ENCODE measurements around the gene HOXC12. TPM values are rescaled to one million over a fixed set of nuclear protein-coding genes. Genes with fewer than 3 reads are reported as not detected.

Gene HOXC12
- total RNA-seq, 6 donors from 2014 or later: not detected

DNA sequence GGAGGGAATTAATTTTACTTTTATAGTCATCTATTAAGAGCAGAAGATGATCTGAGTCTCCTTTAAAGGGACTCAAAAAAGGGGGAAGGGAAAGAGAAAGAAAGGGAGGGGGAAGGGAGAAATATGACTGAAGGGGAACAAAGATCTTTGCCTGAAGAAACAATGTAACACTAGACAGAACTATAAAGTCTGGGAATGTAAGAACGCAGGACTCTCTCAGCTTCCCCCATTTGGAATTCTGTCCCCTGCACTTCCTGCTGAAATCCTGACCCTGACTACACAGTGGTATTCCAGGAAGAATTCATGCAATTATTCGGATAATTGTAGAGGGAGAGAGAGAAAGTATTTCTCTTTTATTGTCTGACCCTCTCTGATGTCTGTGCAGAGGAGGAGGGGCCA, 9.6 kb downstream of the HOXC12 start:
- no peak for ATAC-seq (ENCODE audit: low FRiP score in 2 of 2)
- 3 to 5% methylated on average over 2 of the region's 2 CpGs for WGBS, 2 donors
- H3K27me3 ChIP-seq: peaks cover 0 to 79% (median 45%) of the 10 kb centered on the region in 4 donors
- no peak for DNase-seq
- no peaks in the 10 kb centered on the region for H3K36me3 ChIP-seq
- no peaks in the 10 kb centered on the region for H3K9me3 ChIP-seq
- H3K4me1 ChIP-seq: peaks cover 0 to 29% (median 12%) of the 10 kb centered on the region in 4 donors
- no peak overlapping the region for H3K4me3 ChIP-seq
- H3K27ac ChIP-seq: no peak overlapping the region
- no peak for TF ChIP-seq POLR2A (IDR thresholded peaks at IDR 0.05)
- TF ChIP-seq CTCF (IDR thresholded peaks at IDR 0.05): no peak

DNA sequence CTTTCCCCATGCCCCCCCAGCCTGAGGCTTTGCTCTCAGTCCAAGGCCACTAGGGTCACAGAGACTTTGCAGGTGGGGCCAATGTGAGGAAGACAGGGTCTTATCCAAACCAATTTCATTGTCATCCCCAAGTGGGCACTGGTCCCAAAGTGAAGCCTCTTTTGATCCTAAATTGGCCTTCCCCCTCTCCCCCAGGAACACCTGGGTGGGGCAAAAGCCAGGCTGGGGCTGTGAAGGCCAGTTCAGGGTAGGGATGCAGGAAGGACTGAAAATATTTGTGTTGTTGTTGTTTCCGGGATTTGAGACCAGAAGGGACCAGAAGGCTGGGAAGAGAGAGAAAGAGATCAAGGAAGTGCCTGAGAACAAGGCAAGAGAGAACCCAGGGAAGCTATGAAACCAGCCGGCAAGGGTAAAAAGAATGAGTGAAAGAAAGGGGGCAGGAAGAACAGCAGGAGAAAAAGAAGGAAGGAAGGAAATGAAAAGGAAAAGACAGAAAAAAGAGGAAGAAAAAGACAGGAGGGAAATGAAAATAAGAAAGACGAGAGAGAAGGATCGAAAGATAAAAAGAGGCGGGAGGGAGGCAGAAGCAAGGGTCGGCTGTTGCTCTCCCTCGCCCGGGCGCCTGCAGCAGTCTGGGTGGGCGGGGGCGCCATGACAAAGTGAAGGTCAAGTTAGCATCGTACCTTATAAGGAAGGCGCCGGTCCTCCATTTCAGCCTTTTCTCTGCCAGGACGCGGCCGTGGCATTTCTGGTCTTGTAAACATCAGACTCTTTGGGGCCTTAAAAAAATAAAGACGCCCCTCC, 10.8 kb downstream of the HOXC12 start:
- no peak for DNase-seq
- H3K27me3 ChIP-seq: peaks cover 0 to 84% (median 45%) of the 10 kb centered on the region in 4 donors
- 4 to 5% methylated on average over 18 of the region's 18 CpGs for WGBS, 2 donors
- no peaks in the 10 kb centered on the region for H3K36me3 ChIP-seq
- H3K4me3 ChIP-seq: no peak overlapping the region
- no peaks in the 10 kb centered on the region for H3K9me3 ChIP-seq
- no peak overlapping the region for H3K27ac ChIP-seq
- peaks cover 0 to 27% (median 12%) of the 10 kb centered on the region in 4 donors for H3K4me1 ChIP-seq
- no peak for TF ChIP-seq POLR2AphosphoS5 (IDR thresholded peaks at IDR 0.05)
- ATAC-seq (ENCODE audit: low FRiP score in 2 of 2): no peak

GRCh38 chr12:53966085-53966384, 11.3 kb downstream of the HOXC12 start:
- Histone ChIP-seq H3K9me3 (no peaks in the 10 kb centered on the region), H3K27me3 (peaks cover 0 to 84% (median 45%) of the 10 kb centered on the region in 4 donors), H3K36me3 (no peaks in the 10 kb centered on the region), H3K4me3 (no peak overlapping the region), H3K27ac (no peak overlapping the region), H3K4me1 (peaks cover 0 to 21% (median 9%) of the 10 kb centered on the region in 4 donors)
- DNase-seq (no peak), ATAC-seq (ENCODE audit: low FRiP score in 2 of 2) (no peak)
- TF ChIP-seq CTCF (IDR thresholded peaks at IDR 0.05) (no peak), POLR2A (IDR thresholded peaks at IDR 0.05) (no peak), POLR2AphosphoS5 (IDR thresholded peaks at IDR 0.05) (no peak), EP300 (IDR thresholded peaks at IDR 0.05) (no peak)
- 6 to 9% methylated on average over 15 of the region's 15 CpGs for WGBS, 2 donors

GRCh38 chr12:53966385-53967133, 11.9 kb downstream of the HOXC12 start:
- no peak for ATAC-seq (ENCODE audit: low FRiP score in 2 of 2)
- H3K27me3 ChIP-seq: peaks cover 0 to 84% (median 45%) of the 10 kb centered on the region in 4 donors
- TF ChIP-seq POLR2AphosphoS5 (IDR thresholded peaks at IDR 0.05): no peak
- TF ChIP-seq CTCF (IDR thresholded peaks at IDR 0.05): no peak
- no peak for TF ChIP-seq POLR2A (IDR thresholded peaks at IDR 0.05)
- TF ChIP-seq EP300 (IDR thresholded peaks at IDR 0.05): no peak
- WGBS, 2 donors: 7 to 12% methylated on average over 36 of the region's 36 CpGs
- peaks cover 0 to 16% (median 9%) of the 10 kb centered on the region in 4 donors for H3K4me1 ChIP-seq
- H3K9me3 ChIP-seq: no peaks in the 10 kb centered on the region
- no peak overlapping the region for H3K27ac ChIP-seq
- H3K4me3 ChIP-seq: no peak overlapping the region
- peak in 1 of 2 donors; percentile 73 for DNase-seq
- no peaks in the 10 kb centered on the region for H3K36me3 ChIP-seq

DNA sequence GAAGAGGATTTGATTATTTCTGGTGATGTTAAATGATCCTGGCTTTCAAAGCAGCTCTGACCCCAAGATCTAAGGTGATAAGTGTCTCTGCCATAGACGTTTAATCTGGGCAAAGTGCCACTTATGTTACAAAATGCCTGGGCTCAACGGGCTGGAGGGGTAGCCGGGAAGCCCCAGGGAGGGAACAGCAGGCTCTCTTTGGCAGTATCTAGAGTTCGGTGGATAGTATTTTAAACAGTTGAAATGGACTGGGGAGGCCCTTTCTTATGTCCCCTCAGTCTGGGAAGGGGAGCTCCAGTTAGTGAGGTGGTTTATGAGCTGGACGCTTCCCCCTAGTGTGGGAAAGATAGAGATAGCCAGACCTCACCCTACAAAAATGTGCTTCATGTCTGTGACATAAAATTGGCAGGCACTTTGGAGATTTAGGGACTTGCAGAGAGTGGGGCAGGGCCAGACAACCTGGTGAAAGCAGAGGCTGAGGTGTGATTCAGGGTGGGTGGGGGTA, 12.8 kb downstream of the HOXC12 start:
- WGBS, 2 donors: 12 to 13% methylated on average over 5 of the region's 5 CpGs
- Histone ChIP-seq H3K36me3 (no peaks in the 10 kb centered on the region), H3K4me1 (peaks cover 0 to 16% (median 9%) of the 10 kb centered on the region in 4 donors), H3K27ac (no peak overlapping the region), H3K9me3 (no peaks in the 10 kb centered on the region), H3K4me3 (no peak overlapping the region), H3K27me3 (peaks cover 0 to 86% (median 46%) of the 10 kb centered on the region in 4 donors)
- TF ChIP-seq CTCF (IDR thresholded peaks at IDR 0.05) (no peak), POLR2AphosphoS5 (IDR thresholded peaks at IDR 0.05) (no peak)
- DNase-seq (no peak), ATAC-seq (ENCODE audit: low FRiP score in 2 of 2) (no peak)

Measured in upper lobe of left lung (tissue), 6 donors.